DLD1 (cell line): ENCODE measurements around the gene AFMID.

Experiments
- in situ Hi-C: cut with HindIII; loops from 2 replicates; pipeline ENCODE4 v1.10.0; 2017; ENCODE audit warnings: low sequenced_read_pairs

The AFMID gene

GRCh38 chr17:78236362-78237127, 49.4 kb downstream of the AFMID start:
- in situ Hi-C loops = no loop called here

GRCh38 chr17:78237401-78238012, 50.3 kb downstream of the AFMID start:
- in situ Hi-C loops = no loop called here

- in situ Hi-C loops = no loop called here
Measured at GRCh38 chr17:78238823-78239488, 51.8 kb downstream of the AFMID start.

GRCh38 chr17:78239489-78239931, 52.3 kb downstream of the AFMID start:
- in situ Hi-C loops = no loop called here

GRCh38 chr17:78240012-78240655, 53.0 kb downstream of the AFMID start:
- in situ Hi-C loops = no loop called here

- in situ Hi-C loops = no loop called here
Measured at GRCh38 chr17:78240839-78241238, 53.7 kb downstream of the AFMID start.

- in situ Hi-C loops = no loop called here
Measured at GRCh38 chr17:78241277-78242023, 54.3 kb downstream of the AFMID start.

- in situ Hi-C loops = no loop called here
Measured at GRCh38 chr17:78242024-78242742, 55.0 kb downstream of the AFMID start.

GRCh38 chr17:78247304-78247703, 60.1 kb downstream of the AFMID start:
- in situ Hi-C loops = no loop called here

- in situ Hi-C loops = no loop called here
Measured at GRCh38 chr17:78248051-78248914, 61.1 kb downstream of the AFMID start.

- in situ Hi-C loops = no loop called here
Measured at GRCh38 chr17:78249074-78249817, 62.1 kb downstream of the AFMID start.

- in situ Hi-C loops = no loop called here
Measured at GRCh38 chr17:78249818-78250806, 63.0 kb downstream of the AFMID start.

- in situ Hi-C loops = no loop called here
Measured at GRCh38 chr17:78250891-78251772, 64.0 kb downstream of the AFMID start.

GRCh38 chr17:78251773-78252103, 64.6 kb downstream of the AFMID start:
- in situ Hi-C loops = no loop called here

GRCh38 chr17:78252111-78252634, 65.0 kb downstream of the AFMID start:
- in situ Hi-C loops = no loop called here
